GM21825 (cell line): ENCODE measurements around the gene ADGRD2.

Experiments
- ATAC-seq: cut with Tn5 transposase; IDR thresholded peaks from one replicate; pipeline ENCODE4 v1.9.1; 2021; ENCODE audit warnings: mild to moderate bottlenecking, moderate library complexity; ENCODE audit not compliant: unreplicated experiment

The ADGRD2 gene

GRCh38 chr9:124479371-124479770 is 29.1 kb downstream of the ADGRD2 start:
- ATAC-seq: no peak

GRCh38 chr9:124479947-124480620 is 29.8 kb downstream of the ADGRD2 start:
- no peak for ATAC-seq

- ATAC-seq: no peak
Observed at GRCh38 chr9:124480621-124480981, 30.4 kb downstream of the ADGRD2 start.

- no peak for ATAC-seq
Observed at GRCh38 chr9:124481115-124481514, 30.9 kb downstream of the ADGRD2 start.

GRCh38 chr9:124482431-124483031 is 32.3 kb downstream of the ADGRD2 start:
- ATAC-seq: no peak

GRCh38 chr9:124483481-124483880 is 33.2 kb downstream of the ADGRD2 start:
- no peak for ATAC-seq

- no peak for ATAC-seq
Observed at GRCh38 chr9:124485201-124485600, 35.0 kb downstream of the ADGRD2 start.

- no peak for ATAC-seq
Observed at GRCh38 chr9:124485936-124486335, 35.7 kb downstream of the ADGRD2 start.

GRCh38 chr9:124486778-124487259 is 36.6 kb downstream of the ADGRD2 start:
- no peak for ATAC-seq

- ATAC-seq: no peak
Observed at GRCh38 chr9:124487260-124488182, 37.3 kb downstream of the ADGRD2 start.

- no peak for ATAC-seq
Observed at GRCh38 chr9:124488641-124489210, 38.5 kb downstream of the ADGRD2 start.

GRCh38 chr9:124489222-124489621 is 39.0 kb downstream of the ADGRD2 start:
- no peak for ATAC-seq

- no peak for ATAC-seq
Observed at GRCh38 chr9:124490004-124490403, 39.8 kb downstream of the ADGRD2 start.

- no peak for ATAC-seq
Observed at GRCh38 chr9:124491049-124491975, 41.1 kb downstream of the ADGRD2 start.

GRCh38 chr9:124492818-124493217 is 42.6 kb downstream of the ADGRD2 start:
- ATAC-seq: no peak

GRCh38 chr9:124493218-124493617 is 43.0 kb downstream of the ADGRD2 start:
- no peak for ATAC-seq

GRCh38 chr9:124493794-124494479 is 43.7 kb downstream of the ADGRD2 start:
- no peak for ATAC-seq

- no peak for ATAC-seq
Observed at GRCh38 chr9:124495126-124496074, 45.1 kb downstream of the ADGRD2 start.

GRCh38 chr9:124496075-124496449 is 45.8 kb downstream of the ADGRD2 start:
- ATAC-seq: no peak
